Cerebellar cortex (tissue), 1 donor: ENCODE results near the gene ZC3HAV1L.
"Not testable (repeated sequence)": the region's sequence is repeated elsewhere in the genome, so short reads cannot be mapped to it uniquely, and the experiment has no call there.

Source experiments
- DNase-seq: peaks from one replicate; pipeline ENCODE4 v3.0.0-alpha.2; 2015; ENCODE audit warnings: low spot score

Gene ZC3HAV1L

DNA sequence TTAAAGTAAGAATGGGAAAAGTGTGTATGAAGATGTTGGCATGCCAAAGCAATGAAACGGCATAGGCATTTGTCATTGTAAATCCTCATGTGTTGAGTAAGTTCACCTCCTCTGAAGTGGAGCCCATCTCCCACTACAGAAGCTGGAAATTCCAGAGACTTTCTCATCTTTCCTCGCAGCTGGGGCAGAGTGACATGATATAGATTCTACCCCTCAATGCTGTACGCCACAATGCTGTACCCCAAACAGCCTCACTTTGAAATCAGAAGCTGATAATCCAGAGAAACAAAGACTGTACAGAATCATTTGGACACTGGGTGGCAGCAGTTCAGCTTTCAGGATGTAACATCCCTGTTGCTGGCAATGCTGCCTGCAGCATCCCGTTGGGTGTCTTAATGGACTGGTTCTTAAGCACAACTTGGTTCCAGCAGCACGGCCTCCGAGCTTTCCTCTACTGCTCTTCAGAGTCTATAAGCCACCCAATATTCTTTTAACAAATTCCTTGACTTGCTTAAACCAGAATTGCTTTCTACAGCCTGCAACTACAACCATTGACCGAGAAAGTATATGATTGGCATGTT, 18.8 kb downstream of the ZC3HAV1L start:
- peak; percentile 66 for DNase-seq

DNA sequence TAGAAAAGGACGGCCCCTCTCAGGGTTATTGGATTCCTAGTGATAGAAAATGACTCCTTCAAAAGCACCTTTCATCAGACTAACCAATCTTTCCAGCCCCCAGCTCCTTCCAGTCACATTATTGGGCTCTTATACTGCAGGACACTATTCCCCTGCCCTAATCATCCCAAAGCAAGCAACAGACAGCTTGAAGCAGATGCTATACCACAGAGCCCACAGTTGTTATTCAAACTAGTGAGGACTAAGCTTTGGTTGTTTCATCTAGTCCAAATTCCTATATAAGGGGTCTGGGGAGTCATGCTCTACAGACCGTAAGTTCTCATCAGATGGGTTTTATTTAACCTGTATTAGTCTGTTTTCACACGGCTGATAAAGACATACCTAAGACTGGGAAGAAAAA, 24.5 kb downstream of the ZC3HAV1L start:
- DNase-seq = no peak

DNA sequence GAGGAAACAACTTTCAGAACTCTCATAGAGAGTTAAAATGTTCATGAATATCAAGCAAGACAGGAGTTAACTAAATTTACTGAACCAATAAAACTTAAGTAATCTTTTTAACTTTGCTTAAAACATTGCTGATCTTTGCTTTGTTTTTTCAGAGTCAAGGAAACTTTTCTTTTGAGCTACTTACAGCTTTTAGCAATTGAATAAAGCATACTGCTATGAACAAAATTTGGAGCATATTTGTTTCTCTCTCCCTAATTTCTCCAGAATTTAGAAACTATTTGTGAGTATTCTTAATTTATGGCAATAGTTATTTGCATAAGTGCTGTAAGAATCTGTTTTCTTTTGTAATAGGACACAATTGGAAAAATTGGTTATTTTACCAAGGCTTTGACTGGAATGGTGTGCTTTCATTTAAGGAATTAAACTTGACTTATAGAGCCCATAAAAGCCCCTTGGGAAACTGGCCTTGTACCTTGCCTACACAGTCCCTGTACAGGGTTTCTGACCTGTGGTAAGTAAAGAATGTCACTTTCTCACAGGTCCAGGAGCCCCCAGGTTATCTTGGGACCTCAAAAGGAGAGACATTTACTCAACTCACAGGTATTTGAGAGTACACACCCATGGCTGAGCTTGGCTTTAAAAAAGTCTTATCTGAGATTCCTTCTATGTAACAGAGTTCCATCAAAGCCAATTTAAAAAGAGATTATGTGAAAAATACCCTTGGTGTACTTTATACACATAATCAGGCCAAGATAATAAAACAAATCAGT, 31.3 kb downstream of the ZC3HAV1L start:
- DNase-seq = no peak

DNA sequence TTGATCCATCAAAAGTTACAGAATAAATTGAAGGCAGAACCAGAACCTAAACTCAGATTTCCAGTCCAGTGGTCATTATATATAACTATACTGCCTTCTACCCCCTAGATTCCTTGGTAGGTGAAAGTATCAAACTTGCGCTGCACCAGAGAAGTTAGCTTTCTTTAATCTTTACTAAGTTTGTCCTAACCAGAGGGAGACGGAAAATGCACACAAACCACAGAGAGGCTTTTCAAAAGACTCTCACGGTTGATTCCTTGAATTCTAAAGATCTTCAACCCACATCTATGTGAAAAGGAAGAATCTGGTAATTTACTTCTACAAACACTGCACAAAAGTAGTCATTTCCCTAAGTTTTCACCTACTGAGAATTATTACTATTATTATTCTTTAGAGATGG, 36.4 kb downstream of the ZC3HAV1L start:
- DNase-seq = no peak

DNA sequence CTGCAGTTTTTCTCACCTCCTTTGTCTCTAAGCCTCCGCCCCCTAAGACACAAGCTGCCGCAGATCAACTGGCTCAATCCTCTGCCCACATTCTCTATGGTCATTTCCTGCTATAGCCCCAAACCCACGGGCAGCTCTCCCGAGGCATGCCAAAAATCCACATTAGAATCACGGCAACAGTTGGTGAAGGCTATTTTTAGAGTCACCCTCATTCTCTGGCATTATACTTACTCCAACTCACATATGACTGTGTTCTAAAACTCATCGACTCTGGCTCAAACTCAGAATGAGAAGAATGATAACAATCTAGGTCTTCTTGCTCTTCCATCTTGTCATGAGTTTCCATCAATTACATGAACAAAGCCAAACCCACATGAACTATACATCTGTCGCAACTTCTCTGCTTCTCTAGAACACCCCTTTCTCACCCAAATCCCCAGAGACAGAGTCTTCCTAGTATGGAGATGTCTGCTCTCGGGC, 43.8 kb downstream of the ZC3HAV1L start:
- DNase-seq = no peak

DNA sequence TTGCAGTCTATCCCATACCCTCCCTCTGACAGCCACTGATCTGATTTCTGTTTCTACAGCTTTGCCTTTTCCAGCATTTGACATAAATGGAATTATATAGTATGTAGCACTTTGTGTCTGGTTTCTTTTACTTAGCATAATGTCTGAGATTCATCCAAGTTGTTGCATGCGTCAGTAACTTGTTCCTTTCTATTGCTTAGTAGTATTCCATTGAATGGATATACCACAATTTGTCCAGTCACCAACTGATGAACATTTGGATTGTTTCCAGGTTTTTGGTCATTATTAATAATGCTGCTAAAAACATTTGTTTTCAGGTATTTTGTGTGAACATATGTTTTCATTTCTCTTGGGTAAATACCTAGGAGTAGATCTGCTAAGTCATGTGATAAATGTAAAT, 48.2 kb downstream of the ZC3HAV1L start:
- DNase-seq = no peak

DNA sequence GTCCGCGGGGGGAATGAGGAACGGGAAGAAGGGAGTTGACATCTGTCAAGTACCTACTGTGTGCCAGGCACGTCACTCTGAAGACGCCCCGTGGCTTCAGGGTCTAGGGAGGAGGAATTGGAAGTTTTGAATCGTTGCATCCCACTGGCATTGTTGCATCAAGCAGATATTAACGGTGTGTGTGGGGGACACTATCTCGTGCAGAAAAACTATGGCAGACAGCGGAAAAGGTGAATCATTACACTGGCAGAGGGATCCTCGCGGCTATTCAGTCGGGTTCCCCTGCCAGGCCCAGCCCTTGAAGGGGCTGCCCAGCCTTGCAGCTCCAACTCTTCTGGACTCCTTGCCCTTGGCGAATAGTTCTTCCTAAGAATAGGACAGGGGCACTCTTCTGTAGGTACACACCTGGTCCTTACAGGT, 53.6 kb downstream of the ZC3HAV1L start:
- DNase-seq = no peak

DNA sequence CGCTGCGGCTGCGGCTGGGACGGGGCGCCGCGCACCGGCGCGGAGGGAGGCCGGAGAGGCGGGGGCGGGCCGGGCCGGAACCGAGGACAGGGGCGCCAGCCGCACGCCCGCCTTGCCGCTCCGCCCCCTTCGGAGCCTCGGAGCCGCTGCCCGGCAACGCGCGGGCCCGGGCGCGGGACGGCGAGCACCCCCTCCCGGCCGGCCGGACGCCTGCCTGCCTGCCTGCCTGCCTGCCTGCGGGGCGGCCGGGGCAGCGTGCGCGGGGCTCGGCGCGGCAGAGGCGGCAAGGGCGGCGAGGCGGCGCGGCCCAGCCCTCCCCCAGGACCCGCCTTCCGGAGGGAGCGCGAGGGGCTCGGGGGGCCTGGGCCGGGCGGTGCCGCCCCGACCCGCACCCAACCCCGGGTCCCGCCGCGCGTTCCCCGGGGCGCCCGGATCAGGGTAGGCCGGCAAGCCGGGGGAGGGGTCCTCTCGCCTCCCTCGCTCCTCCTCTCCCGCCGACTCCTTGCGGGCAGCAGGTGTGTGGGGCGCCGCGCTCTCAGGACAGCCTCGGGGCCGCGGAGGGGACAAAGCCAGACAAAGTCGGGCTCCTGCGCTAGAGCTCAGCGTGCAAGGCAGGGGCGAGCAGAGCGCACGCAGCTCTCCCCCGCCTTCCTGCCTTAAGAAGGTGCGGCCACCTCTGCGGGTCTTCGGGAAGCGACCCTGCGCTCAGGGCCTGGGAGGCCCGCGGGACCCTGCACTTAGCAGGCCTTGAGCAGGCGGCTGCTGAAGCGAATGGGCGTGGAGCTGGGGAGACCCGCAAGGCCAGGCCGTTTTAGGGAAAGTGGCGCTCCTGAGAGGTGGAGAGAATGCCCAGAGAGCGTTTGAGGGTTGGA, 54.3 kb downstream of the ZC3HAV1L start, which contains the start of gene KIAA1549:
Gene KIAA1549 (minus strand): TSS at position 58 of the 872 bp plus-strand sequence. CDS start 120 bp downstream, outside the sequence.
- peak; percentile 20 for DNase-seq

DNA sequence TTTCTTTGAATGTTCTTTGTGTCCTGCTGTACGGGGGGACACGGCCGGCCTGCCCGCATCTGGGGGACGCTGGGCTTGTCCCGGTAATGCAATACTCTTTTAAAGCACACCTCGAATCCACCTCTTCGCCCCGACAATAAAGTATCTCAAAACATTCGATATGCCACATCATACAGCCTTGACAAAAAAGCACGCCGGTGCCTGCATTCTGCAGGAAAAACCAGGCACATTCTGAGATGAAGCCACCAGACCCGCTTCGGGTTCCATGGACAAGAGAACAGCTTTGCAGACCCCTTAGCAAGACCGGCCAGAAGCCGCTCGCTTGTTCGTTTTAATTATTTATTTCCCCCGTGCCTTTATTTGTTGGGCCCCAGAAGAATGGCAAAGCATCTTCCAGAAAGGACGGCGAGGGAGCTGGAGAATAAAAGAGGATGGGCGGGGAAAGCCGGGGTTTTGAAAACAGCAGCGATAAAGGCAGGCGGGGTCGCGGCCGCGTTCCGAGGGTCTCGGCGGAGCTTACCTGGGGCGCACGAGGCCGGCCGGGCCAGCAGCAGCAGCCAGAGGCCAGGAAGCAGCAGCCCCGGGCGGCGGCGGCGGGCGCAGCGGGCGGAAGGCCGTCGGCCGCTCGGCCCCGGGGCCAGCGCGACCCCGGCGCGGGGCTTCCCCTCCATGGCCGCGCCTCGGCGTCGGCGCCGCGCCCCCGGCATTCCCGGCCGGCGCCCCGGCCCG, 55.1 kb downstream of the ZC3HAV1L start:
- no peak for DNase-seq

DNA sequence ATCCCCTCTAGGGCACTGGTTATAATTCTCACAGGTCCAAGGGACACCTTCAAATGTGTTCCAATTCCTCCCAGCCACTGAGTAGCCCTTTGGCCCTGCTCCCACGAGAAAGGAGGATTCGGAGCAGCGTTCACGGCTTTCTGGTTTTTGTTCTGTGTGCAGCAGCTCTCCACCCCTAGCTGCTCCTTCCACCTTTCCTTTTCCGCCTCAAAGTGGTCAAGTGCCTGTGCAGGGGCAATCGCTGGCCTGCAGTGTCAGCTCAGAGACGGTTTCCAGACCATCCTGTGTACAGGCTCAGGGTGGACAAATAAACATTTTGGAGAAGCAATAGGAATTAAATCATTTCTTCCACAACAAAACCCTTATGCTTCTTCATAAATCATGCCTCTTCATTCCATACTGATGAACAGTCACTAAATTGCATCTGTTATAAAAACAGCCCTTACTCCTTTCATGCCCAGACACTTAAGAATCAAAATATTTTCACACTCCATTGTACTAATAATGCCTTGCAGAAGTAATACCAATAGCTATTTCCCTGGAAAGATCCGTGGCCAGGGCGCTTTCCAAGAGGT, 55.8 kb downstream of the ZC3HAV1L start:
- DNase-seq = no peak

DNA sequence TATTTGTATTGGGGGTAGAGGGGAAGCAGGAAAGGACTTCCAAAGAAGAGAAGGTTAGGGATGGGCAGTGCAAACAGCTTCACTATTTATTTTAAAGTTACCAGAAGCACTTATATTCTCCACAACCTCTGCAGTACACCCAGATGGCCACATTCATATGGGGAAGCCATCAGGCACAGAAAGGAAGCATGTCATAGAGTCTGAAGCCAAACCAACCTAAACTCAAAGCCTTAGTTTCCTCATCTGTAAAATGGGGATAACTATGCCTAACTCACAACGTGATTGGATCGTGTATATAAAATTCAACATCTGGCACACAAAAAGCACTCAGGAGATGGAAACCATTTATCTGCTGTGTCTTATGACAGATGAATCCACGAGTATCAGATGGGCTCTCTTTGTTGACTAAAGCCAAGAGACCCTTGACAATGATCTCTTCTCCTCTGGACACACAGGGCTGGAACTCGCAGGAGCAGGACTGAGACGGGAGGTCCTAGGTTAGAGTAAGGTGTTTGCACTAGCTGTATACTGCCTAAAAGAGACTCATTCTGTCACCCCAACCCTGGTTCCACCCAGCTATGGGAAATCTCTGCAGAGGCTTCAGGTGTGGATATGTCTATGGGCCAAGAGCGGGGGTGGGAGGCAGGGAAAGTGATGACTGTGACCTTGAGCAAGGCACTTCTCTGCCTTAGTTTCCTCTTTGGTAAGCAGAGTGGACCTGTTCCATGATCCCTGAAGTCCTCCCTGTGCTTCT, 56.4 kb downstream of the ZC3HAV1L start:
- no peak for DNase-seq

DNA sequence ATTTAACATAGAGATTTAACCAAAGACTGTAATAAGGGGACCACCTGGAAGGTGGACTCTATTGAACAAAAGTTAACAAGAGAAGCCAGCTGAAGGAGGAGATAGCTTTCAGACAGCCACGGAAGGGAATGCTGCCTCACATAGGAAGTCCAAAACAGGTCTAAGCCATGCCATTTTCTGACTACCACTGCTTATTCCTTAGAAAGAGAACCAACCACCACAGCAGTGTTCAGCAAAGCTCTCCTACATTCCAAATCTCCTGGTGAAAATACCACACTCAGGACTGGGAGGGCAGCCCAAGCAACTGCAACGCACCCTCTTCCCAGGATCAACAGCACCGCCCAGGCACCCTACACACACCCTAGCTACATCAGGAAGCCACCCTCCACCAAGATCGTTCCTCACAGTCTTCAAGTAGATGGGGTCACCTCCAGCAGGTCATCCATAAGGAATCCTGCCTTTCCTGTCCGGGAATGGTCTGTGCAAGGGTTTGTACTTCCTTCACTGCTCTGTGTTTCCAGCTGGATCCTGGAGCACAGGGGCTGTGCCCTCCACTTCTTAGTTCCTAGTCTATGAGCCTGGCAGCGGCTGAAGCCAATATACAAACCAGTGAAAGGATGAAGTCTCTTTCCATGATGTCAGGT, 57.2 kb downstream of the ZC3HAV1L start:
- no peak for DNase-seq

DNA sequence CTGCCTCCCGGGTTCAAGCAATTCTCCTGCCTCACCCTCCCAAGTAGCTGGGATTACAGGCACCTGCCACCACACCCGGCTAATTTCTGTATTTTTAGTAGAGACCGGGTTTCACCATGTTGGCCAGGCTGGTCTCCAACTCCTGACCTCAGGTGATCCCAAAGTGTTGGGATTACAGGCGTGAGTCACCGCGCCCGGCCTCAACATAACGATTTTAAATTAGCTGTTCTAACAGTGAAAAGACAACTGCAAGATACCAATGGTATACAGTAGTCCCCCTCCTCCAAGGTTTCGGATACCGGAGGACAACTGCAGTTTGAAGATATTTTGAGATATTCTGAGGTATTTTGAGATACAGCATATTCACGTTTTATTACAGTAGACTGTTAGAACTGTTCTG, 59.7 kb downstream of the ZC3HAV1L start:
- DNase-seq = not testable (repeated sequence)
